Stimulated activated CD8-positive, alpha-beta memory T cell treated with anti-CD3 and anti-CD28 coated beads, Interleukin-2, amount 100 ng/mL, for 48 hours (primary cell): ENCODE measurements around the gene CDK18.
"Not testable (repeated sequence)": the region's sequence is repeated elsewhere in the genome, so short reads cannot be mapped to it uniquely, and the experiment has no call there.

Experiments
- DNase-seq, 2 donors: peaks; one replicate each; pipeline ENCODE4 v3.0.0-alpha.2; 2020; ENCODE audit warnings: low read depth in 2 of 2

CDK18 gene

DNA sequence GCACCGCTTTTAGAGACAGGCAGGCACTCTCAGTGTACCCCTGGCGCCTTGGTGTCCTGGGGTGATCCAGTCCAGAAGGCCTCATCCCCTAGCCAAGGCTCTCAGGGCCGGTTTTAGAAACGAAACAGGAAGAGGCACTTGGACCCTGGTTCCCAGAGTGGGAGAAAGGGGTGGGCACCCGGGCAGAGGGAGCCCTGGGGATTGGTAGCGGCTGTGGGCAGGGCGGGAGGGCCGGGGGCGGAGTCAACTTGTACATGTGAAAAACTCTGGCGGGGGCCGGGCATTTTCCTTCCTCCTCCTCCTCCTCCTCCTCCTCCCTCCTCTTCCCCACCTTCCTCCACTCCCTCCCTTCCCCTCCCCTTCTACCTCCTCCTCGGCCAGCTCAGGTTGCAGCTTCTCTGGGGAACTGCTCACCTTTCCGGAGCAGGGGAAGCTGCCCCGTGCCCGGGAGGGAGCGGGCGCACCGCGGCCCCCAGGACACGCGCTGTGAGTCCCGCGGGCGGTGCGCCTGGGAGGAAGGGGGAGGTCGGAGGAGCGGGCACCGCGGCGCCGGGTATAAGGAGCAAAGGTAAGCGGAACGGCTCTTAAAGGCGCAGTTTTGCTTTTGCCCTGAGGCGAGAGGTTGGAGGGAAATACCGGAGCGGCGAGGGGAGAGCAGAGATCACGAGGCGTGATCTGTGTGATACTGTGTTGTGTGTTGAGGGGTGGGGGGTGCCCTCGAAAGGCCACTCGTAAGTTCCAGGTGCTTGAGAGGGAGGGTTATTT is at the start of gene CDK18:
CDK18 (plus strand) TSS at position 359 of the 765 bp plus-strand sequence. CDS start 18,499 bp downstream, outside the sequence.
- peak in 1 of 2 donors; percentile 30 for DNase-seq

DNA sequence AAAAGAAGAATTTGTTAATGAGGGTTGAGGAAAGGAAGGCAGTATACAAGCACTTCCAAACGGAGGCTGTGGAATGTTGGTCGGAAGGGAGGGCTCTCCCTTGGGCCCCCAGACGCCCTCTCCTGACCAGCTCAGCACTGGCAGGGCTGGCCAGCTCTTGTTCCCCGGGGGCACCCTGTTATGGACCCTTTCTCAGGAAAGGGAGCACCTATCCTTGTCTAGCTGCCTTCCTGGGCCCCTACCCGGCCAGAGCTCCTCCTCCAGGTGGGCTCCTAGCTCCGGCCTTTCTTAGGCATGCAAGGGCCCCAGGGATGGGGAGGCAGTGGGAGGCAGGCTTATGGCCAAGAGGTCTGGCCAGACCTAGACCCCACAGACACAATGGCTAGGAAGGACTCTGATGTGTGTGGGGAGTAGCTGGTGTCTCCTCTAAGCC is 49.5 kb upstream of the CDK18 start:
- DNase-seq = no peak

DNA sequence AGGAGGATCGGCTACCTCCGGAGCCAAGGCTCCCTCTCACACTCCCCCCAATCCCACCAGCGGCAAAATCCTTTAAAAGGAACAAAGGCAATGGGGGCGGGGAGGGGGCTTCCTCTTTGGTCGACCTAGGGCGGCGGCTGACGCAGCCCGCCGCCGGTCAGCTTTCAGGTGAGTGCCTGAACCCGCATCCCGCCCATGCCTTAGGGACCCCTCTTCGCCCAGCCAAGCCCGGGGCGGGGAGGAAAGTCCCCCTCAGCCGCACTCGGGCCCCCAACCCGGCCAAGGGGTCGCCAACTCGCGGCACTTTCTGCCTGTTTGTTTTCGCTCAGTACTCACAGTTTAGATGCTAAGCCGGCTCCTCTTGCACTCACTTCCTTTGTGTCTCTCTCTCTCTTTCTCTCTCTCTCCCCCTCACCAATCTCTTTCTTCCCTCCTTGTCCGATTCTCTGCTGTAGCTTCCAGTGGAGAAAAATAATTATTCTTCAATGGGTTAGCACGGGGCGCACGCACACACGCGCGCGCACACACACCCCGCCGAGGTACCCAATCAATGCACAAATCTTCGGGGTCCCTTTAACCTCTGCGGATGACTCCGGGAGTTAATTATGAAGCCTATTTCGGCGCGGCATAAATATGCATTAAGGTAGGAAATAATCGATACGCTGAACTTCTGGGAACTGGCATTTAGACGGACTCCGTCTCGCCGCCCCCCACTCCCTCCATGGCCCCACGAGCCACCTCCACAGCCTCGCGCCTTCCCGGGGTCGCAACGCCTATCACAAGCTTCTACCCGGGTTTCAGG is 48.7 kb upstream of the CDK18 start, which contains the start of gene BLACAT1:
BLACAT1 (minus strand) TSS at position 465 of the 802 bp plus-strand sequence.
- no peak for DNase-seq

DNA sequence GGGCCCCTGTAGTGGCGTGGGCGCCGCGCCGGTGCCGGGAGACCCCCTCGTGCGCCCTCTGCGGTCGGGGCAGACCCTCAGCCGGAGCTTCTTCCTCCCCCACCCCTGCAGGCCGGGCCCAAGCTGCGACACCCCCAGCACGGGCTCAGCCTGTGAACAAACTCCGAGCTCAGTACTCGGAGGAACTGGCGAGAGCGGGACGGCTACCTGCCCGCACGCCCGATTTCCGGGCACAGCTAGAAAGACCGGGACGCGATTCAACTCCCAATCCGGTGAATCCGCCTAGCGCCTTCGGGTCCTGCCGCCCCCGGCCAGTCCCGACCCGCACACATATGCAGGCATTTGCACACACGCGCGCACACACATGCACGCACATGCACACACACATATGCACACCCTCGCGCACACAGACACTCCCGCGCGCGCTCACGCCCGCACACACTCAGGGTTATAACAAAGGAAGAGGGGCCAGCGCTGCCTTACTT is 48.0 kb upstream of the CDK18 start:
- no peak for DNase-seq

DNA sequence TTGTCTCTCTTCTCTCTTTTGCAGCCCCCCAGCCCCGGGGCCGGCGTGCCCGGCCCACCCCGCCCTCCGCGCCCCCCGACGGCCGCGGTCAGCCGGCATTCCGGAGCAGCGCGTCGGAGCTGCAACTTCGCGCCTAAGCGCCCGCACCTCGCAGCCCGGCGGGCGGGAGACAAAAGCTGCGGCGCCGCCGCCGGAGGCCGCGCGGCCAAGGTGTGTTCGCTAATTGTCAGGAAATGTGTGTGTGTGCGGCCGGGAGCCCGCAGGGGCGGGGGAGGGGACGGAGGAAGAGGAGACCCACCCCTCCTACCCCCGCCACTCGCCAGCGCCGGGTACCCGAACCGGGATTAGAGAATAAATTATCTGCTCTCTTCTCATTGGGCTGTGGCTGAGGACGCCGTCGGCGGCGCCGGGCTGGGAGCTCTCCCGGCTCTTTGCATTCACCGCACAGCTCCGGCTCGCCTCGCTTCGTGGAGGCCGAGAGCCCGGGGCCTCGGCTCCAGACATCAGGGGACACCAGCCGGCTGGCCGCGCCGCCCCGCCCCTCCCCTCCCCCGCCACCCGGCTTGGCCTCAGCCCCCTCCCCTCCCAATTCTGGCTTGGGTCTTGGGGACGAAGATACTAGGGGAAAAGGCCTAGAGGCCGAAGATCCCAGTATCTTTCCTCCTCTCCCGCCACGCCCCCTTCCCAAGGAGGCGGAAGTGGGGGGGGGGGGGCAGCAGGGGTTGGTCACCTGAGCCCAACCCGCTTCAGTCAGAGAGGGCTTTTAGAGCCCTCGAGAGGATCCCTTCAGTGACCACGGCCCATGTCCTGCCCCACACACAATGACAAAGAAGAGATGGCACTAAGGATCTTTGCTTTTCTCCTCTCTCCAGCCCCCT is 47.4 kb upstream of the CDK18 start:
- DNase-seq = no peak

DNA sequence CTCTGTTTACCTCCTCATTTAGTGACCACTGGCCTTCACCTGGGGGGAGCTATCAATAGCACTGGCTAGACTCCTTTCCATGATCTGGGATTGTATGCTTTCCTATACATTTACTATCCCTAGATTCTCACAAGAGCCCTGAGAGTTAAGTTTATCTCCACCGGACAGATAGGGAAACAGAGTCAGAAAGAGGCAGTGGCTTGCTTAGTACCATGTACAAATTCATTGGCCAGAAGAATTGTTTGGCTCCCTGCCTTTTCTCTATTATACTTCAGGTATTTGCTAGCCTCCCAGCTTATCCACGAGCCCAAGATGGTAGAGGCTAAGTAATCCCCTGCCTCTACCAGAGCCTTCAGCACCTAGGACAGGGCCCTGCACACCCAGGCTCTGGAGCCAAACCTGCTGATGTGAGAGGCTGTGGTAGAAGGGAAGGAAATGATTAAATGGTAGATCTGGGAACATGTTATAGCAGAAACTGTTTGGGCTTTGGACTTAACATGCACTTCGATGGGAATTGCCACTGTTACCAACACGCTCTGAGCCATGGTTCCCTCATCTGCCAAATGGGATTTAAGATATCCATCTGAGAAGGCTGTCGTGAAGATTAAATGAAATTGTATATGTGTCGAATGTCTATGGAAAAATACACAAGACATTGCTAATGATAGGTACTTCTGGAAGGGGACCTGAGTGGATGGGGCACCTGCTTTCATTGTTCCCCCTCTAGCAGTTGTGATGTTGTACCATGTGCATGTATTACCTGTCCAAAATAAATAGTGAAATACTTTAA is 45.5 kb upstream of the CDK18 start:
- DNase-seq = no peak

DNA sequence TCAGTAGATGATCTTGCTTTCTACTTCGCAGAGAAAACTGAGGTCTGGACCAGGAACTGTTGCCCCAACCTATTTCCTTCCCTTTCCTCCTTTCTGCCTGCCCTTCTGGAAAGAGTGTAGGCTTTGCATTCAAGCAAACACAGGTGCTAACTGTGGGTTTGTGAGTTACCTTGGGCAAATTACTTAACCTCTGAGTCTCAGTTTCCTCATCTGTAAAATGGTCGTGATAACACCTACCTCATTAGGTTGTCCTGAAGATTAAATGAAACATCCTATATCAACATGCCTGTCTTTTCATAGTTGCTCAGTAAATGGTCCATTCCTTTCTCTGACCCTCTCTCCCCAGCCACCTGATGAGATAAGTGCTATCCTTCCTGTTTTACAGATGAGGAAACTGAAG is 39.1 kb upstream of the CDK18 start:
- no peak for DNase-seq

DNA sequence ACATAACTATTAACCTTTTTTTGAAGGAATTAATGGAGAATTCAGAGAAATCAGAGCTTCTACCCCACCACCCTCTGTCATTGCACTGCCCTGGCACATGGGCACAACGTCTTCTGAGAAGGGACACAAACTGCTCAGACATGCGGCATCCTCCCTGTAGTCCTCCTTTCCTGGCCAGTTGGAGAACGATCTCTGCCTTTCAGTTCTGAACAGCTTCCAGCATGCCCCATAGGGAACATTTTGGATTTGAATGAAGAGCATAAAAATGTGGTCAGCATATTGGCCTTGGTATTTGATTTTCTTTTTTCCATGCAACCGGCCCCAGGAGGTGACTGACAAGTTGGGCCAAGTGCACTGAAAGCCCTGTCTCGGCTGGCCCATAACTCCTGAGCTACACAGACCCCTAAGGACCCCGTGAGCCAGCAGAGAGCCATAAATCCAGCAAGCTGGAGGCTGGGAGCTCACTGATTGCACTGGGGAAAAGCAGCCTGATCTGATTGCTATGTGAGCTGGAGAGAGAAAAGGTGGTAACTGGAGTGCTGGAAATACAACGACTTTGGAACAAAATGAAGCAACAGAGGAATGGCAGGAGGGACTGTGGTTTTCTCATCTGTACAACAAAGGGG is 37.8 kb upstream of the CDK18 start:
- no peak for DNase-seq

DNA sequence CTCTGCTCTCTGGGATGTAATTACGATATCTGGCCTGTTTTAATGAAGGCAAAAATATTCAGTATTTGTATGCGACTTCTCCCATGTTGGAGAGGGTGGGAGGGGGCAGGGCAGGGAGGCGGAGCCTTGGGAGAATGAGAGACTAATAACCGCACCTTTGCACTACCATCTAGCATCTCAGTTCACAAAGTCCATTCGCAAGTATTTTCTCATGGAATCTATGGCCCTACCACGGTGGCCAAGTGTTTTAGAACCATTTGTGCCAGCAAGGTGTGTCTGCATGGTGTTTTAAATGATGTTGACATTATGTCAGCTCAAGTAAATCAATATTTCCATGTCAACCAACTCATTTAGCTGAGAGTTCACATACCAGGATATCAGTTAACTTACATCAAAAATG is 34.3 kb upstream of the CDK18 start:
- DNase-seq = no peak

DNA sequence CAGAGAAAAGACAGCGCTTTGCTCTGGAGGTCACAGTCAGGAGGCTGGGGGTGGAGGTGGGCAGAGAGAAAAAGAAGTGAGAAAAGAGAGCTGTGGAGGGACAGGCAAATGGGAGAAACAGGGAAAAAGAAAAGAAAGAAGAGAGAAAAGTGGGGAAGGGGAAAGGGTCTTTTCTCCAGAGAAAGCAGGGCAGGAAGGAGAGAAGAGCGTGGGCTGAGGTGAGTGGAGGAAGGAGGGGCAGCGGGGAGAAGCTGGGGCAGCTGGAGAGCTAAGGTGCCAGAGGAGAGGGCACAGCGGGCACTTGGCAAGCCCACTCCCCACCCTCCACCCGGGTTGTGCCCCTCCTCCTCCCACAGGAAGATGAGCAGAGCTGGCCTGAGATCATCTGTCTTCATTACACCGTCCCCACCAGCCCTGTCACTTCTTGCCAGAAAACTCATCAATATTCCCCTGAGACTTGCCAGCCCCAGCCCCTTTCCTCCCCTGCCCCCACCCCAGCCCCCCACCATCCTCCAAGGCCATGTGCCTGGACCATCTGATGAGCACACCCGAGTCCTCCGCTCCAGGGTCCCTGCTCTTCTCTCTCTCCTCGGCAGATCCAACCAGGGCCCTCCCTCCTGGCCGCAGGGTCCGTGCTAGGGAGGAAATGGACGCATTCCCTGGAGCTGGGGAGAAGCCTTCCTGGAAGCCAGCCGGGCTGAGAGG is 31.6 kb upstream of the CDK18 start:
- no peak for DNase-seq

DNA sequence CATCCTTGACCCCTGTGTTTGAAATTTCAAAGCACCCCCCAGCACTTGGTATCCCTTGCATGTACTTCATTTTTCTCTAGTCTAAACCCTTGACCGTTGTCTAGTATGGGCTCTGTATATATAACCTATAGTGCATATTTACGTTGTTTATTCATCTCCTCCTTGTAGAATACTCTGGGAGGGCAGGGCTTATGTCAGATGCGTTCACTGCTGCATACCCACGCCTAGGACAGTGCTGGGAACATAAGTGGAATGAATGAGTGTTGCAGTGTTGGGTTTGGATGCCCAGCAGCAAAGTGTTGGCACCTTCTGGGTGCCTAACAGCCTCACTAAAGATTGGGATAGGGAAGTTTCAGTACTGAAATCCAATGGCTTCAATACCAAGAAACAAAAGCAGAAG is 31.0 kb upstream of the CDK18 start:
- DNase-seq = no peak

DNA sequence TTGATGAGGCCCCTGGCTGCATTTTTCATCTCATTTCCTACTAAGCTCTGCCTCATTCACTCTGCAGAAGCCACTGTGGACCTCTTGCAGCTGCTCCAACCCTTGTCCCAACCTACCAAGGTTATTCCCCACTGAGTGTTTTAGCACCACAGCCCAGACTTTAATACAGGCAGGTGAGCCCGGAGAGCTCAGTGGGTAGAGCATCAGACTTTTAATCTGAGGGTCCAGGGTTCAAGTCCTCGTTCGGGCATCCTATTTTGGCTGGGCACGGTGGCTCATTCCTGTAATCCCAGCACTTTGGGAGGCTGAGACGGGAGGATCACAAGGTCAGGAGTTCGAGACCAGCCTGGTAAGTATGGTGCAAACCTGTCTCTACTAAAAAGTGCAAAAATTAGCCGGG is 30.5 kb upstream of the CDK18 start:
- no peak for DNase-seq

DNA sequence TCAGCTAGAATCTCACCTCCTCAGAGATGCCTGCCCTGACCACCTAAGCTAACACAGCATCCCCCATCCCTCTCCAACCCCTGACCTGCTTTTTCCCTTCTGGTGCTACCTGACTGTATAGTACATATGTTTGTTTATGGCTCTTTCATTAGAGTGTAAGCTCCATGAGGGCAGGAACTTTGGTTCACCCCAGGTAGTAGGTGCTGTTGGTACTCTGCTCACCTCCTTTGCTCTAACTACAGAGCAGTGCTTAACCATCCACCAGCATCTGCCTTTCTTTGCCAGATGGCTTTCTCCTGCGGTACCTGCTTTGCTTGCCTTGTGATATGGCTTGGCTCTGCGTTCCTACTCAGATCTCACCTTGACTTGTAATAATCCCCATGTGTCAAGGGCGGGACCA is 29.9 kb upstream of the CDK18 start:
- no peak for DNase-seq

DNA sequence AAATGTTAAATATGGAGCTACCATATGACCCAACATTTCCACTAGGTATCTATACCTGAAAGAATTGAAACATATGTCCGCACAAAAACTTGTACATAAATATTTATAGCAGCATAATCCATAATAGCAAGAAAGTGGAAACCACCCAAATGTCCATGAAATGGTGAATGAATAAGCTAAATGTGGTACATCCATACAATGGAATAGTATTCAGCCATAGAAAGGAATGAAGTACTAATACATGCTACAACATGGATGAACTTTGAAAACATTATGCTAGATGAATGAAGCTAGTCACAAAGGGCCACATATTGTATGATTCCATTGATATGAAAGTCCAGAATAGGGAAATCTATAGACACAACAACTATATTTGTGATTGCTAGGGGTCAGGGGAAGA is 28.6 kb upstream of the CDK18 start:
- DNase-seq = no peak

DNA sequence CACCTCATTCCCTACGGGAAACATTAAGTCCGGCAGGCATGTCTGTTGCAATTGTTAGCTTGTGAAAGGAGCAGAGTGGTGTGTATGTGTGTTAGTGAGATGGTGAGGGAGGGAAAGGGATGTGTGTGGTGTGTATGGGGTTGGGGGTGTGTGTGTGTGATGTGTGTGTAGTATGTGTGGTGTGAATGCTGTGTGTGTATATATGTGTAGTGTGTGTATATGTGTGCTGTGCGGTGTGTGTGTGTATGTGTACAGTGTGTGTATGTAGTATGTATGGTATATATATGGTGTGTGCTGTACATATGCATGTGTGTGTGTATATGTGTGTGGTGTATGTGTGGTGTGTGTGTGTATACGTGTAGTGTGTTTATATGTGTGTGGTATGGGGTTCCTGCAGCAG is 27.8 kb upstream of the CDK18 start:
- no peak for DNase-seq

DNA sequence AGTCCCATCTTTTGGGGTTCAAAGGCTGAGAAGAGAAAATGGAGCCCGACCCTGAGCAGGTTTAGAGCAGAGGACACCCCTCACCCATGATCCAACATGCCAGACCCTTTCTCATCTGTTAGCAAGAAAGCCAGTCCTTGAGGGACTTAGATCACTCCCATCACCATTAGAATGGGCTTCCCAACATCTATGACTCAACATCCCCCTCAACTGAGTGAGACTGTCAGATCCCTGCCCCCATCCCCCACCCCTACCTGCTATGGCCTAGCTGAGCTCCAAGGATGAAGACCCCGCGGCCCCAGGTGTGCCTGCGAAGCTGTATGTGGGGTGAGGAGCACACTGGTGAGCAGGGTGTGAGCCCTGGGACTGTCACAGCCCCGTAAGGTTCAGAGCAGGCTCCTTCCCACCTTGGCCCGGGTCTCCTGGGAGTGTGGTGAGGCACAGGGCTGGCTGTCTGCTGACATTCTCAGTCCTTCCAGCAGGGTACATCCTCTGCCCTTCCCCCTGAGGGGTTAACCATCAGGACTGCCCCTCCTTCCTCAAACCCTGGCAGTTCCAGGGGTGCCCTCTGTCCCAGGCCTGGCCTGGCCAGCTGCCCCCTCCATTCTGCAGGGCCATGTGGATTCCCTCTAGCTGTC is 27.2 kb upstream of the CDK18 start:
- DNase-seq = no peak

DNA sequence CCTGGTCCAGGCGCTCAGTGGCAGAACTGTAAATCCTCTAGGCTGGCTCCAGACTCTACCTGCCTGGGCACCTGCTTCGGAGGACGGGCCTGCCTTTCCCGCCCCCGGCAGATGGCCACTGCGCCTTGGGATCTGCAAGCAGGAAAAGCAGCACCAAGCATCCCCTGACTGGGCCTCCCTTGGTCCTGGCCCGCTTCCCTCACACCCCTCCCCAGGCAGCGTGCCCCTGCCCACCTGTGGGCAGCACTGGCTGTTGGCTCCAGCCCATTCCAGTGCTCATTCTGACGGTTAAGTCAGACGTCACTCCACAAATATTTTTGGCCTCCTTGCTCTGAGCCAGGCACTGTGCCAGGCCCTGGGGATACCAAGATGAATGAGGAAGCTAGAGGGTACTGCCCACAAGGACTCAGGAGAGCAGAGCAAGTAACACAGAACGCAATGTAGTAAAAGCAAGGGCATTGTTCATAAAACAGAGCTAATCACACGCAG is 26.7 kb upstream of the CDK18 start:
- DNase-seq = no peak

DNA sequence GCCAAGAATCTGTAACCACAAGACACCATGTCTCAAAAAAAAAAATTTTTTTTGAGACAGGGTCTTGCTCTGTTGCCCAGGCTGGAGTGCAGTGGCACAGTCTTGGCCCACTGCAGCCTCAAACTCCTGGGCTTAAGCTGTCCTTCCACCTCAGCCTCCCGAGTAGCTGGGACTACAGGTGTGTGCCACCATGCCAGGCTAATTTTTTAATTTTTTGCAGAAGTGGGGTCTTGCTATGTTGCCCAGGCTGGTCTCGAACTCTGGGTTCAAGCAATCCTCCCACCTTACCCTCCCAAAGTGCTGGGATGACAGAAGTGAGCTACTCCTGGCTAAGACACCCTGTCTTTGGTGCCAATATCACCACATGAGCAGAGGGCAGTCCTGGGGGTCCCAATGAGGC is 25.5 kb upstream of the CDK18 start:
- not testable (repeated sequence) for DNase-seq

DNA sequence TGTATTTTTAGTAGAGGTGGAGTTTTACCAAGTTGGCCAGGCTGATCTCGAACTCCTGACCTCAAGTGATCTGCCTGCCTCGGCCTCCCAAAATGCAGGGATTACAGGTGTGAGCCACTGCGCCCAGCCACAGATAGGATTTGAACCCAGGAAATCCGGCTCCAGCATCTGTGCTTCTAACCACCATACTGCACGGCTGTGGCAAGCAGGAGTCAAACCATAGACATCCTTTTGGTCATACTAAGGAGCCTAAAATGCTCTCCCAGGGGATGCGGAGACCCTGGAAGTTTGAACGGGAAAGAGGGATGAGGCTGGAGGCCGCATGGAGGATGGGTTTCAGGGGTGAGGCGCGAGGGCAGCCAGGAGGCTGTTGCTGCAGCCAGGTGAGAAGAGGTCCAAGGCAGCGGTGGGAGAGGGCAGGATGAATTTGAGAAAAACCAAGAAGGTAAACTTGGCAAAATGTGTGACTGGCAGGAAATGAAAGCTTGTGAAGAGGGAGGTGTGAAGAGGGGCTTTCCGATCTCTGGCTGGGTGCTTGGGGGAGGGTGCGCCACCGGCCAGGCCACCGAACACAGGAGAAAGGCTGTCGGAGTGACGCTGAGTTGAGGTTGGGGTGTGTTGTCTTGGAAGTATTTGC is 24.0 kb upstream of the CDK18 start:
- DNase-seq = peak; percentile 51 to 63
